ENCODE results near the gene FRG1. TPM values are rescaled to one million over a fixed set of nuclear protein-coding genes. Genes with fewer than 3 reads are reported as not detected.
"Not testable (repeated sequence)": the region's sequence is repeated elsewhere in the genome, so short reads cannot be mapped to it uniquely, and the experiment has no call there.

The FRG1 gene
- total RNA-seq, 1 donor from 2014 or later: 24.6 TPM

DNA sequence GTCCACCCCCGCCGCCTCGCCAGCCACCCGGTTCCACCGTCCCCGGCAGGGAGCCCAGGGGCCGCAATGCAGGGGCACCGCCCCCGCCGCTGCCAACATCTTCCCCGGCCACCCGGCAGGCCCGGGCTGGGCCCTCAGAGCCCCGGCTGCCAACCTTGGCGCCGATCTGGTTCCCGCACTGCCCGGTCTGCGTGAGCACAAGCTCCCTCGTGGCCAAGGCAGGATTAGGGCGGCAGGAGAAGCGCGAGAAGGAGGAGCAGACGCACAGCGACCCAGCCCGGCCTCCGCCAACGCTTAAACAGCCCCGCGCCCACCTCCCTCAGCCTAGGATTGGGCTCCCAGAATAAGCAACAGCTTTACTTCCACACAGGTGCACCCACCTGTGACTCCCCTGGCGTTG lies 44.0 kb downstream of the FRG1 start:
- DNase-seq (ENCODE audit: low read depth in 2 of 2): not testable (repeated sequence)

DNA sequence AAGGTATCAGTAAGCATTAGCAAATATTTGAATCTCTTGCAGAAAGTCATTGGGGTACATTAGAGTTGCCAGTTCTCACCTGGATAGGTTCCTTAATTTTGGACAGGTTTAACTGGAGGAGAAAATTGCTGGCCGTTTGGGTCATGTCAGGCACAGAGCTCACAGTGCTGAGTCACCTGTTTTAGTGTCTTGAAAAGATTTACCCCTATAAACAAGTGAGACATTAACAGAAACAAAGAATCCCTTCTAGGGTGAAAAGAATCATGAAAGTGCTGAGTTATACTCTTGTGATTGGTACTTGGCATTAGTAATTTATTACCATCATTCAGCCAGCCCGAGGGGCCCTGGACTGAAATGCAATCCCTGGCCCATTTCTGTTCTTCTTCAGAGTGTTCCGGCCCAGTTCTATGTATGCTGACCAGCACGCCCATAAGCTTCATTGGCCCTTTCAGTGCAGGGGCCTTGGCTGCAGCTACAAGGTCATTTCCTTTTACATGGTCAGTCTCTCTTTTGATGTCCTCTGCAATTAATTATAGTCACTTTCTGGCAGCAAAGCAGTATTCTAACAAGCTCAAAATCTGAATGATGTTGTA lies 45.1 kb downstream of the FRG1 start:
- DNase-seq (ENCODE audit: low read depth in 2 of 2): not testable (repeated sequence)

DNA sequence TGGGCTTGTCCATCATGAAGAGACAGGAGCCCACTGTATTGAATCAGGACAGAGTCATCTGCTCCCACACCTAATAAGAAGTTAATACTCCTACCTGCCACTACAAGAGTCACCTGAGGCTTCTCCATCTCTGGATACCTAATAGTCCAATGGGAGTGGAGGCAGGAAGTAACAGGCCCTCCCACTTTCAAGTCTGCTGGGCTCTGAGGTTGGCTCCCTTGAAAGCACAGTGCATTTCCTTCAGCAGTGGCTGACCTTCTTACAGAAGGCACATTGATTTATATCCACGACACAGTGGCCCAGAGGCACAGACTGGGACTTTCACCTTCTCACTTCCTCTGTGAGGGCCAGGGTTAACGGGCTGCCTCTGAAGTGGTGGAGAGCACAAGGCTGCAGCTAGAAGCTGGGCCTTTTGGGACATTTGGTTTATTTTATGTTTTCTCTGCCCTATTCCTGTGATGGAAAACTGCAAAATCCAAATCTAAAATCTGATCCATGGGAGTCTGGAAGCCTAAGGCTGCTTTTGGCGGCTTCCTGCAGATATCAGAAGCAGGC lies 48.3 kb downstream of the FRG1 start:
- DNase-seq (ENCODE audit: low read depth in 2 of 2): no peak

DNA sequence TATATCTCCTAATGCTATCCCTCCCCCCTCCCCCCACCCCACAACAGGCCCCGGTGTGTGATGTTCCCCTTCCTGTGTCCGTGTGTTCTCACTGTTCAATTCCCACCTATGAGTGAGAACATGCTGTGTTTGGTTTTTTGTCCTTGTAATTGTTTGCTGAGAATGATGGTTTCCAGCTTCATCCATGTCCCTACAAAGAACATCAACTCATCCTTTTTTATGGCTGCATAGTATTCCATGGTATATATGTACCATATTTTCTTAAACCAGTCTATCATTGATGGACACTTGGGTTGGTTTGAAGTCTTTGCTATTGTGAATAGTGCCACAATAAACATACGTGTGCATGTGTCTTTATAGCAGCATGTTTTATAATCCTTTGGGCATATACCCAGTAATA lies 49.3 kb downstream of the FRG1 start:
- DNase-seq (ENCODE audit: low read depth in 2 of 2): not testable (repeated sequence)

Other genes with a start within 250 kb of the FRG1 start
- not detected in 2 replicates for gene FRG2, start 86.4 kb downstream of the FRG1 start, total RNA-seq
- not detected in 2 replicates for gene DBET, start 123.6 kb downstream of the FRG1 start, total RNA-seq
- not detected in 2 replicates for gene DUX4, start 232.9 kb downstream of the FRG1 start, total RNA-seq

Data from dermis microvascular lymphatic vessel endothelial cell (primary cell).